A549 (cell line): Measurements from ENCODE around the gene AGPAT2.
"Not testable (repeated sequence)": the region's sequence is repeated elsewhere in the genome, so short reads cannot be mapped to it uniquely, and the experiment has no call there.

Source experiments
- BCL3 ChIP-seq: fragments of >200 bp; sonication (Bioruptor Twin); formaldehyde crosslinking; IDR thresholded peaks from 3 replicates; pipeline ENCODE4 v1.6.1; 2016
- CTCF ChIP-seq: fragments of >200 bp; sonication (Bioruptor Twin); formaldehyde crosslinking; IDR thresholded peaks from 3 replicates; pipeline ENCODE4 v1.5.1; 2016
- EHMT2 ChIP-seq: fragments of 200-600 bp; sonication (generic); IDR thresholded peaks from 2 replicates; pipeline ENCODE4 v1.6.1; 2016; ENCODE audit warnings: antibody characterized with exemption, low read depth, mild to moderate bottlenecking, moderate library complexity
- HOXB13 ChIP-seq: fragments of 250-450 bp; sonication (Bioruptor Pico); IDR thresholded peaks from 2 replicates; pipeline ENCODE4 v1.5.0; 2020; ENCODE audit warnings: low read depth, mild to moderate bottlenecking, moderate library complexity
- JUN ChIP-seq, 2 experiments: fragments of >200 bp; sonication (Bioruptor Twin); formaldehyde crosslinking; IDR thresholded peaks; 2 replicates in 1 of 2; 3 replicates in 1 of 2; pipeline ENCODE4 v1.6.1; 2016 to 2017
- MAX ChIP-seq: IDR thresholded peaks from 2 replicates; pipeline ENCODE4 v1.6.1; 2012
- PHF8 ChIP-seq: fragments of 200-600 bp; sonication (generic); IDR thresholded peaks from 2 replicates; pipeline ENCODE4 v1.6.1; 2016; ENCODE audit warnings: low read depth, mild to moderate bottlenecking, antibody characterized with exemption, moderate library complexity, borderline replicate concordance
- POLR2A ChIP-seq: IDR thresholded peaks from 2 replicates; pipeline ENCODE4 v1.6.1; 2012; ENCODE audit warnings: mild to moderate bottlenecking, low read length
- RARB ChIP-seq: fragments of 250-450 bp; sonication (Bioruptor Pico); IDR thresholded peaks from 2 replicates; pipeline ENCODE4 v1.8.0; 2021; ENCODE audit warnings: mild to moderate bottlenecking, moderate library complexity
- REST ChIP-seq: fragments of 200-600 bp; sonication (generic); IDR thresholded peaks from 2 replicates; pipeline ENCODE4 v1.6.1; 2016; ENCODE audit warnings: antibody characterized with exemption, mild to moderate bottlenecking, moderate library complexity
- USF2 ChIP-seq: fragments of 450-650 bp; IDR thresholded peaks from 2 replicates; pipeline ENCODE4 v1.6.1; 2014; ENCODE audit warnings: antibody characterized with exemption

- not testable (repeated sequence) for TF ChIP-seq CTCF; REST; JUN (IDR thresholded peaks at IDR 0.05); HOXB13 (CRISPR knock-in tag); RARB (CRISPR knock-in tag); EHMT2; USF2; POLR2A; PHF8; BCL3; MAX
Measured at GRCh38 chr9:136632491-136633106, 54.7 kb downstream of the AGPAT2 start.
